ENCODE results near the gene TANC1. TPM values are rescaled to one million over a fixed set of nuclear protein-coding genes. Genes with fewer than 3 reads are reported as not detected.

The TANC1 gene
- polyA plus RNA-seq, 1 donor (not counting 4 experiments of a cell fraction or from before 2014, with no cell fraction given): 33.5 TPM

GRCh38 chr2:159060518-159060917, 92.1 kb downstream of the TANC1 start:
- Histone ChIP-seq H2AFZ (ENCODE audit: control insufficient read depth, low read length) (no peak overlapping the region), H3K36me3 (ENCODE audit: control insufficient read depth in 2 of 2, extremely low read depth in 1 of 2, insufficient read depth in 2 of 2, low read length in 2 of 2) (peaks cover 3 to 9% of the 10 kb centered on the region in 2 experiments), H3K4me2 (ENCODE audit: control insufficient read depth, extremely low read depth, insufficient read depth, low read depth, low read length) (no peak overlapping the region), H3K27ac (ENCODE audit: control insufficient read depth, insufficient read depth, low read length) (no peak overlapping the region), H3K27me3 (ENCODE audit: control insufficient read depth, extremely low read depth, insufficient read depth, low read length) (no peaks in the 10 kb centered on the region), H3K9me1 (ENCODE audit: control insufficient read depth, extremely low read depth, insufficient read depth, low read length) (peaks cover 2% of the 10 kb centered on the region), H3K4me3 (ENCODE audit: control insufficient read depth in 2 of 3, extremely low read depth in 1 of 3, insufficient read depth in 2 of 3, low read depth in 1 of 3, low read length in 3 of 3) (no peak overlapping the region), H4K20me1 (ENCODE audit: control insufficient read depth, extremely low read depth, insufficient read depth, low read length) (no peaks in the 10 kb centered on the region), H3K9ac (ENCODE audit: control insufficient read depth, extremely low read depth, insufficient read depth, low read length) (no peak overlapping the region), H3K4me1 (ENCODE audit: control insufficient read depth, extremely low read depth, insufficient read depth, low read length) (peaks cover 18% of the 10 kb centered on the region), H3K9me3 (ENCODE audit: control insufficient read depth, low read depth, low read length) (no peaks in the 10 kb centered on the region), H3K79me2 (ENCODE audit: control insufficient read depth, insufficient read depth, low read length) (peaks cover 66% of the 10 kb centered on the region)
- dilution Hi-C loops (cut with MboI; ENCODE audit: extremely low pct_ligation_motif_present, low sequenced_read_pairs): no loop called here
- FAIRE-seq (no peak), DNase-seq (ENCODE audit: low read depth, low spot score) (no peak)
- no peak for TF ChIP-seq EZH2 (IDR thresholded peaks at IDR 0.05; ENCODE audit: low read length)
- no peak for TF ChIP-seq CTCF (optimal IDR thresholded peaks at IDR 0.05 in 1 of 3, IDR thresholded peaks at IDR 0.05 in 1 of 3, conservative IDR thresholded peaks at IDR 0.05 in 1 of 3; ENCODE audit: extremely low read depth in 1 of 3, insufficient read depth in 2 of 3, low read length in 3 of 3)

DNA sequence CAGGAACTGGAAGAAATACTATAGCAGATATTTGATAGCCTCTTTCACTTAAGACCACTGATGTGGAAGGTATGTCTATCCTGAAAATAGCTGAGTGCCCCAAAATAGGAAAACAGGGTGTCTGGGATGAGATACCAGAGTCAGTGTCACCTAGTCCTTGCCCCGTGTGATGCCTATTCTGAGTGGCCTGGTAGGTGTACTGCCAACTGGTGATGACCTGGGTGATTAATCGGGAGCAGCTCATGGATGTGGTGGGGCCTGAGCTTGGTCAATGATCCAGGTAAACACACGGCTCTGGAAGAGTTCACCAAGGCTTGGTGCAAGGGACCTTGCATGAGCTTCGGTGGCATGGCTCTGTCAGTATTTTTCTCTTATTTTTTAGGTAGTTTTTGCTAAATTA, 95.2 kb downstream of the TANC1 start:
- FAIRE-seq: no peak
- DNase-seq (ENCODE audit: low read depth, low spot score): no peak
- TF ChIP-seq EZH2 (IDR thresholded peaks at IDR 0.05; ENCODE audit: low read length) (no peak), CTCF (optimal IDR thresholded peaks at IDR 0.05 in 1 of 3, IDR thresholded peaks at IDR 0.05 in 1 of 3, conservative IDR thresholded peaks at IDR 0.05 in 1 of 3; ENCODE audit: extremely low read depth in 1 of 3, insufficient read depth in 2 of 3, low read length in 3 of 3) (no peak)
- Histone ChIP-seq H3K36me3 (ENCODE audit: control insufficient read depth in 2 of 2, extremely low read depth in 1 of 2, insufficient read depth in 2 of 2, low read length in 2 of 2) (peaks cover 7 to 10% of the 10 kb centered on the region in 2 experiments), H4K20me1 (ENCODE audit: control insufficient read depth, extremely low read depth, insufficient read depth, low read length) (no peaks in the 10 kb centered on the region), H3K9me1 (ENCODE audit: control insufficient read depth, extremely low read depth, insufficient read depth, low read length) (peaks cover 2% of the 10 kb centered on the region), H3K4me1 (ENCODE audit: control insufficient read depth, extremely low read depth, insufficient read depth, low read length) (peaks cover 29% of the 10 kb centered on the region), H3K79me2 (ENCODE audit: control insufficient read depth, insufficient read depth, low read length) (peaks cover 46% of the 10 kb centered on the region), H3K9ac (ENCODE audit: control insufficient read depth, extremely low read depth, insufficient read depth, low read length) (no peak overlapping the region), H3K9me3 (ENCODE audit: control insufficient read depth, low read depth, low read length) (no peaks in the 10 kb centered on the region), H3K27me3 (ENCODE audit: control insufficient read depth, extremely low read depth, insufficient read depth, low read length) (no peaks in the 10 kb centered on the region), H3K27ac (ENCODE audit: control insufficient read depth, insufficient read depth, low read length) (no peak overlapping the region), H3K4me2 (ENCODE audit: control insufficient read depth, extremely low read depth, insufficient read depth, low read depth, low read length) (no peak overlapping the region), H3K4me3 (ENCODE audit: control insufficient read depth in 2 of 3, extremely low read depth in 1 of 3, insufficient read depth in 2 of 3, low read depth in 1 of 3, low read length in 3 of 3) (no peak overlapping the region), H2AFZ (ENCODE audit: control insufficient read depth, low read length) (no peak overlapping the region)
- dilution Hi-C loops (cut with MboI; ENCODE audit: extremely low pct_ligation_motif_present, low sequenced_read_pairs): no loop called here
